Measurements from ENCODE around the gene ZDHHC14.

GRCh38 chr6:157462956-157463742 lies 82.2 kb downstream of the ZDHHC14 start:
- TF ChIP-seq, protein P1, sequence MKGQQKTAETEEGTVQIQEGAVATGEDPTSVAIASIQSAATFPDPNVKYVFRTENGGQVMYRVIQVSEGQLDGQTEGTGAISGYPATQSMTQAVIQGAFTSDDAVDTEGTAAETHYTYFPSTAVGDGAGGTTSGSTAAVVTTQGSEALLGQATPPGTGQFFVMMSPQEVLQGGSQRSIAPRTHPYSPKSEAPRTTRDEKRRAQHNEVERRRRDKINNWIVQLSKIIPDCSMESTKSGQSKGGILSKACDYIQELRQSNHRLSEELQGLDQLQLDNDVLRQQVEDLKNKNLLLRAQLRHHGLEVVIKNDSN (IDR thresholded peaks at IDR 0.05) = no peak
- TF ChIP-seq CREB1 (IDR thresholded peaks at IDR 0.05; ENCODE audit: low read depth) (no peak), EP300 (IDR thresholded peaks at IDR 0.05; ENCODE audit: borderline replicate concordance) (no peak), CEBPB (IDR thresholded peaks at IDR 0.05) (no peak), ZBTB7A (IDR thresholded peaks at IDR 0.05; ENCODE audit: low read depth) (no peak), RAD21 (IDR thresholded peaks at IDR 0.05; ENCODE audit: low read depth) (no peak), MAX (IDR thresholded peaks at IDR 0.05) (no peak), TAF1 (IDR thresholded peaks at IDR 0.05; ENCODE audit: low read depth) (no peak), NFIC (IDR thresholded peaks at IDR 0.05) (no peak), YY1 (IDR thresholded peaks at IDR 0.05; ENCODE audit: low read depth) (no peak), EGR1 (IDR thresholded peaks at IDR 0.05) (no peak), REST (IDR thresholded peaks at IDR 0.05; ENCODE audit: low read depth) (no peak)
